Esophagus muscularis mucosa (tissue), 4 donors: ENCODE measurements around the gene LUC7L2.

Experiments used
- EP300 ChIP-seq: sonication (generic); formaldehyde crosslinking; IDR thresholded peaks from one replicate; pipeline ENCODE4 v1.6.1; 2017; ENCODE audit warnings: antibody characterized with exemption
- POLR2A ChIP-seq: fragments of 450-650 bp; IDR thresholded peaks from one replicate; pipeline ENCODE4 v1.6.1; 2017; ENCODE audit warnings: antibody characterized with exemption, moderate library complexity, mild to moderate bottlenecking, low read depth
- POLR2AphosphoS5 ChIP-seq, 2 donors: sonication (generic); formaldehyde crosslinking; IDR thresholded peaks; one replicate each; pipeline ENCODE4 v1.6.1; 2017; ENCODE audit warnings: antibody characterized with exemption in 2 of 2
- TF ChIP-seq, protein P1 (sequence below), 3 experiments: fragments of 200-600 bp in 2 of 3; fragments of 450-650 bp in 1 of 3; sonication (generic) in 2 of 3; IDR thresholded peaks; one replicate each; pipeline ENCODE4 v1.5.1; 2017 to 2019; ENCODE audit warnings: antibody characterized with exemption in 3 of 3, mild to moderate bottlenecking in 2 of 3, moderate library complexity in 1 of 3

GRCh38 chr7:139421123-139421522, 61.4 kb downstream of the LUC7L2 start:
- TF ChIP-seq, protein P1, sequence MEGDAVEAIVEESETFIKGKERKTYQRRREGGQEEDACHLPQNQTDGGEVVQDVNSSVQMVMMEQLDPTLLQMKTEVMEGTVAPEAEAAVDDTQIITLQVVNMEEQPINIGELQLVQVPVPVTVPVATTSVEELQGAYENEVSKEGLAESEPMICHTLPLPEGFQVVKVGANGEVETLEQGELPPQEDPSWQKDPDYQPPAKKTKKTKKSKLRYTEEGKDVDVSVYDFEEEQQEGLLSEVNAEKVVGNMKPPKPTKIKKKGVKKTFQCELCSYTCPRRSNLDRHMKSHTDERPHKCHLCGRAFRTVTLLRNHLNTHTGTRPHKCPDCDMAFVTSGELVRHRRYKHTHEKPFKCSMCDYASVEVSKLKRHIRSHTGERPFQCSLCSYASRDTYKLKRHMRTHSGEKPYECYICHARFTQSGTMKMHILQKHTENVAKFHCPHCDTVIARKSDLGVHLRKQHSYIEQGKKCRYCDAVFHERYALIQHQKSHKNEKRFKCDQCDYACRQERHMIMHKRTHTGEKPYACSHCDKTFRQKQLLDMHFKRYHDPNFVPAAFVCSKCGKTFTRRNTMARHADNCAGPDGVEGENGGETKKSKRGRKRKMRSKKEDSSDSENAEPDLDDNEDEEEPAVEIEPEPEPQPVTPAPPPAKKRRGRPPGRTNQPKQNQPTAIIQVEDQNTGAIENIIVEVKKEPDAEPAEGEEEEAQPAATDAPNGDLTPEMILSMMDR (IDR thresholded peaks at IDR 0.05), result no peak
- no peak for TF ChIP-seq POLR2A
- no peak for TF ChIP-seq POLR2AphosphoS5 (IDR thresholded peaks at IDR 0.05)
- TF ChIP-seq EP300, result no peak
